ENCODE results near the gene CAV1. TPM values are rescaled to one million over a fixed set of nuclear protein-coding genes. Genes with fewer than 3 reads are reported as not detected.

Gene CAV1
- total and polyA plus RNA-seq, 12 donors, result 4.0 to 35.4 (median 9.7) TPM

DNA sequence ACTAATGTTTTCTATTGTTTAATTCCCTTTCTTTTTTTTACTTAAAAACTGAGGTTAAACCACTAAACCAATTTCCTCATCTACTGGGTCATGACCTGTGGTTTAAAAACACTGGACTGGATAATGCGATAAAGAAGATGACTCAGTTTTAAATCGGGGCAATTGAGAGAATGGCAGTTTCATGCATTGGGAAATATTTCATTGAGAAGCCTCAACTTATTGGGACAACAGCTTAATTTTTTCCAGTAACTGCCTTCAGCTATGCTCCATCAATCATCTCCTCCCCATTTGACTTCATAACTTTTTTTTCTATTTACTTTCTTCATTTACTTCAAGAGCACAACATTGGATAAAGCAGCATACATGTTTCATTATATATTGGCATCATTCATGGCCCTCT lies 85.4 kb downstream of the CAV1 start:
- TF ChIP-seq, protein P1, sequence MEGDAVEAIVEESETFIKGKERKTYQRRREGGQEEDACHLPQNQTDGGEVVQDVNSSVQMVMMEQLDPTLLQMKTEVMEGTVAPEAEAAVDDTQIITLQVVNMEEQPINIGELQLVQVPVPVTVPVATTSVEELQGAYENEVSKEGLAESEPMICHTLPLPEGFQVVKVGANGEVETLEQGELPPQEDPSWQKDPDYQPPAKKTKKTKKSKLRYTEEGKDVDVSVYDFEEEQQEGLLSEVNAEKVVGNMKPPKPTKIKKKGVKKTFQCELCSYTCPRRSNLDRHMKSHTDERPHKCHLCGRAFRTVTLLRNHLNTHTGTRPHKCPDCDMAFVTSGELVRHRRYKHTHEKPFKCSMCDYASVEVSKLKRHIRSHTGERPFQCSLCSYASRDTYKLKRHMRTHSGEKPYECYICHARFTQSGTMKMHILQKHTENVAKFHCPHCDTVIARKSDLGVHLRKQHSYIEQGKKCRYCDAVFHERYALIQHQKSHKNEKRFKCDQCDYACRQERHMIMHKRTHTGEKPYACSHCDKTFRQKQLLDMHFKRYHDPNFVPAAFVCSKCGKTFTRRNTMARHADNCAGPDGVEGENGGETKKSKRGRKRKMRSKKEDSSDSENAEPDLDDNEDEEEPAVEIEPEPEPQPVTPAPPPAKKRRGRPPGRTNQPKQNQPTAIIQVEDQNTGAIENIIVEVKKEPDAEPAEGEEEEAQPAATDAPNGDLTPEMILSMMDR (IDR thresholded peaks at IDR 0.05), result no peak
- TF ChIP-seq POLR2A (IDR thresholded peaks at IDR 0.05), result no peak
- intact Hi-C loops (cut with DNase I), result no loop called here
- Histone ChIP-seq H3K36me3 (replicated peaks in 1 of 2) (no peaks in the 10 kb centered on the region), H3K27ac (no peak overlapping the region), H3K4me3 (no peak overlapping the region), H3K4me1 (replicated peaks in 1 of 2) (no peaks in the 10 kb centered on the region), H3K27me3 (peaks cover 13% of the 10 kb centered on the region), H3K9me3 (replicated peaks in 1 of 3) (peaks cover 0 to 5% (median 0%) of the 10 kb centered on the region in 3 donors)
- no peak for DNase-seq
- WGBS, 4 donors, result 52 to 64% (median 59%) methylated on average over 2 of the region's 2 CpGs

DNA sequence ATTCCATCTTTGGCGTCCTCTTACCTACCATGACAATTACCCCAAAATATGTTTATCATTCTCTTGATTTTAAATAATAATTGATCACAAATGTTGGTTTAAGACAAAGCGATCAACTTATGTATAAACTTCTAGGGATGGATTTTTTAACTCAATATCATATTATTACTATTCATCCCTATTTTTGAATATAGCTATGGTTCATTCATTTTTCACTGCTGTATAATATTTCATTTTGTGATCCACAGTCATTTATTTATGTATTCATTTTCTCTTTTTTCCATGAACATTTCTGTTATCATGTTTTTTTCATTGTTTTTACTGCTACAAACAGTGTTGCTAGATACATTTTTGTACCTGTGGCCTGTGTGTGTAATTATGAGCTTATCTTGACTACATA lies 85.9 kb downstream of the CAV1 start:
- Histone ChIP-seq H3K27ac (no peak overlapping the region), H3K27me3 (peaks cover 13% of the 10 kb centered on the region), H3K36me3 (replicated peaks in 1 of 2) (no peaks in the 10 kb centered on the region), H3K9me3 (replicated peaks in 1 of 3) (peaks cover 0 to under 1% (median 0%) of the 10 kb centered on the region in 3 donors), H3K4me3 (no peak overlapping the region), H3K4me1 (replicated peaks in 1 of 2) (no peaks in the 10 kb centered on the region)
- 86 to 95% (median 88%) methylated on average over 2 of the region's 2 CpGs for WGBS, 4 donors
- no peak for TF ChIP-seq POLR2A (IDR thresholded peaks at IDR 0.05)
- TF ChIP-seq, protein P1 (IDR thresholded peaks at IDR 0.05), result no peak
- intact Hi-C loops (cut with DNase I), result no loop called here
- DNase-seq, result no peak

Small RNA genes within 50 kb of the gene (small RNA-seq; reads per million reads assigned to genes)
- 0 reads per million in 2 donors for gene AC006159.2

Other genes with a start within 250 kb of the CAV1 start
- gene CAV2, start 25.3 kb upstream of the CAV1 start, total RNA-seq, result 10 to 100 TPM; 10.7 to 40.2 (median 16.7) TPM
- gene CAV2, start 25.3 kb upstream of the CAV1 start, polyA plus RNA-seq, result 10 to 100 TPM in 2 of 3 donors, 1 to 10 TPM in 1; 9.8 to 37.0 (median 14.8) TPM
- gene MET, start 147.2 kb downstream of the CAV1 start, total RNA-seq, result 1 to 10 TPM in 2 of 9 donors, under 1 TPM in 7; 0.55 to 2.3 (median 0.78) TPM
- under 1 TPM; 0.64 to 0.95 (median 0.81) TPM for gene MET, start 147.2 kb downstream of the CAV1 start, polyA plus RNA-seq